Activated CD8-positive, alpha-beta T cell treated with anti-CD3 and anti-CD28 coated beads, Interleukin-2, amount 10 ng/mL, durations not matched to agents 7 days and 5 days (primary cell): ENCODE measurements around the gene ZNF761. TPM values are rescaled to one million over a fixed set of nuclear protein-coding genes. Genes with fewer than 3 reads are reported as not detected.
A peak's percentile ranks its signal among the peaks of the same experiment; 100 is the strongest.
"Not testable (repeated sequence)": the region's sequence is repeated elsewhere in the genome, so short reads cannot be mapped to it uniquely, and the experiment has no call there.

Experiments used
- ATAC-seq: fragments of 150-1000 bp; cut with Tn5 transposase; one replicate; pipeline ENCODE4 v1.10.0; 2021; ENCODE audit warnings: moderate library complexity
- CTCF ChIA-PET: fragments of 350-600 bp; sonication (Branson Sonifier 250); formaldehyde crosslinking; loops from one replicate; lab custom pipeline; 2021; ENCODE audit warnings: antibody characterized with exemption; lab: Charles Lee
- POLR2A ChIA-PET: fragments of 350-600 bp; sonication (Branson Sonifier 250); formaldehyde crosslinking; loops from one replicate; lab custom pipeline; 2021; ENCODE audit warnings: antibody characterized with exemption; lab: Charles Lee
- DNase-seq: peaks from one replicate; pipeline ENCODE4 v3.0.0-alpha.2; 2020
- H3K27ac Mint-ChIP-seq: one replicate; pipeline ENCODE4 v1.8.0; 2021; ENCODE audit warnings: mild to moderate bottlenecking, mixed read lengths
- H3K27me3 Mint-ChIP-seq: one replicate; pipeline ENCODE4 v1.8.0; 2021; ENCODE audit warnings: low read depth, mixed read lengths
- H3K36me3 Mint-ChIP-seq: one replicate; pipeline ENCODE4 v1.8.0; 2021; ENCODE audit warnings: low read depth, mixed read lengths
- H3K4me1 Mint-ChIP-seq: one replicate; pipeline ENCODE4 v1.8.0; 2021; ENCODE audit warnings: low read depth, mixed read lengths
- H3K4me3 Mint-ChIP-seq: one replicate; pipeline ENCODE4 v1.8.0; 2021; ENCODE audit warnings: mild to moderate bottlenecking, mixed read lengths
- H3K9me3 Mint-ChIP-seq: one replicate; pipeline ENCODE4 v1.8.0; 2022; ENCODE audit warnings: mixed read lengths; ENCODE audit not compliant: insufficient read depth
- total RNA-seq, 2 experiments: library from RNA; stranded (reverse); gene quantifications; one replicate each; pipeline ENCODE4 v1.2.3, GENCODE V29; 2021

ZNF761 gene
- total RNA-seq, 2 experiments from 2014 or later = 13.8 to 14.8 TPM

- Mint-ChIP-seq H3K27ac (no peak overlapping the region), H3K4me3 (no peak overlapping the region), H3K36me3 (peaks cover 76% of the 10 kb centered on the region), H3K4me1 (no peaks in the 10 kb centered on the region), H3K27me3 (no peaks in the 10 kb centered on the region), H3K9me3 (peaks cover 67% of the 10 kb centered on the region)
- ATAC-seq (no peak), DNase-seq (no peak)
- ChIA-PET CTCF (no interaction called here), POLR2A (no interaction called here)
Measured at GRCh38 chr19:53409505-53410204, 22.1 kb upstream of the ZNF761 start.

GRCh38 chr19:53420520-53421315 is 11.1 kb upstream of the ZNF761 start:
- CTCF ChIA-PET, ATAC-seq, H3K27me3 Mint-ChIP-seq, H3K36me3 Mint-ChIP-seq, H3K4me1 Mint-ChIP-seq, POLR2A ChIA-PET, DNase-seq, H3K27ac Mint-ChIP-seq, H3K4me3 Mint-ChIP-seq: not testable (repeated sequence)
- H3K9me3 Mint-ChIP-seq = peaks cover 14% of the 10 kb centered on the region

GRCh38 chr19:53422551-53422950 is 9.2 kb upstream of the ZNF761 start:
- ChIA-PET POLR2A (no interaction called here), CTCF (no interaction called here)
- Mint-ChIP-seq H3K4me3 (no peak overlapping the region), H3K27ac (no peak overlapping the region), H3K4me1 (peaks cover 2% of the 10 kb centered on the region), H3K9me3 (peaks cover 13% of the 10 kb centered on the region), H3K36me3 (peaks cover 1% of the 10 kb centered on the region), H3K27me3 (no peaks in the 10 kb centered on the region)
- ATAC-seq = no peak
- no peak for DNase-seq

GRCh38 chr19:53423074-53423473 is 8.7 kb upstream of the ZNF761 start:
- DNase-seq, CTCF ChIA-PET, POLR2A ChIA-PET, ATAC-seq, H3K27me3 Mint-ChIP-seq, H3K4me3 Mint-ChIP-seq, H3K4me1 Mint-ChIP-seq, H3K27ac Mint-ChIP-seq, H3K36me3 Mint-ChIP-seq: not testable (repeated sequence)
- peaks cover 13% of the 10 kb centered on the region for H3K9me3 Mint-ChIP-seq

- POLR2A ChIA-PET, H3K4me1 Mint-ChIP-seq, ATAC-seq, H3K27me3 Mint-ChIP-seq, H3K27ac Mint-ChIP-seq, DNase-seq, H3K4me3 Mint-ChIP-seq, H3K36me3 Mint-ChIP-seq, H3K9me3 Mint-ChIP-seq: not testable (repeated sequence)
- CTCF ChIA-PET = interaction anchor here (1.1 kb wide), 1 partner anchor 35 kb away, joined by 3 read pairs; no protein-coding TSS in a partner anchor
Measured at GRCh38 chr19:53423680-53424079, 8.1 kb upstream of the ZNF761 start.

GRCh38 chr19:53424968-53425597 is 6.7 kb upstream of the ZNF761 start:
- CTCF ChIA-PET = interaction anchor here (0.6 to 2.4 kb wide), 9 partner anchors 33 to 1648 kb away, joined by 3 to 9 read pairs (median 3); partner anchors contain the start of gene ZNF845
- H3K36me3 Mint-ChIP-seq = no peaks in the 10 kb centered on the region
- H3K27ac Mint-ChIP-seq = no peak overlapping the region
- no peak overlapping the region for H3K4me3 Mint-ChIP-seq
- POLR2A ChIA-PET = no interaction called here
- no peaks in the 10 kb centered on the region for H3K27me3 Mint-ChIP-seq
- no peaks in the 10 kb centered on the region for H3K9me3 Mint-ChIP-seq
- ATAC-seq = peak; percentile 90
- peaks cover 2% of the 10 kb centered on the region for H3K4me1 Mint-ChIP-seq
- DNase-seq = peak; percentile 76

- DNase-seq (peak; percentile 40), ATAC-seq (peak; percentile 43)
- CTCF ChIA-PET = interaction anchor here (1.2 kb wide), 1 partner anchor 237 kb away, joined by 3 read pairs; no protein-coding TSS in a partner anchor
- POLR2A ChIA-PET = interaction anchor here (0.6 to 1.4 kb wide), 3 partner anchors 37 to 1015 kb away, joined by 3 to 5 read pairs (median 5); partner anchors contain the start of gene ZNF765
- Mint-ChIP-seq H3K36me3 (peaks cover 46% of the 10 kb centered on the region), H3K4me1 (peaks cover 25% of the 10 kb centered on the region), H3K27ac (peak overlapping the region; percentile 92), H3K4me3 (peak overlapping the region; percentile 90), H3K27me3 (no peaks in the 10 kb centered on the region), H3K9me3 (peaks cover 26% of the 10 kb centered on the region)
Measured at GRCh38 chr19:53432088-53432661, 391 bp downstream of the ZNF761 start.

GRCh38 chr19:53443809-53444208 is 12.0 kb downstream of the ZNF761 start:
- CTCF ChIA-PET, DNase-seq, POLR2A ChIA-PET, H3K4me3 Mint-ChIP-seq, H3K27me3 Mint-ChIP-seq, H3K27ac Mint-ChIP-seq, H3K4me1 Mint-ChIP-seq, ATAC-seq: not testable (repeated sequence)
- H3K9me3 Mint-ChIP-seq = peaks cover 40% of the 10 kb centered on the region
- H3K36me3 Mint-ChIP-seq = peaks cover 89% of the 10 kb centered on the region

- DNase-seq, H3K4me1 Mint-ChIP-seq, H3K27ac Mint-ChIP-seq, CTCF ChIA-PET, ATAC-seq, POLR2A ChIA-PET, H3K4me3 Mint-ChIP-seq, H3K27me3 Mint-ChIP-seq: not testable (repeated sequence)
- H3K36me3 Mint-ChIP-seq = peaks cover 90% of the 10 kb centered on the region
- H3K9me3 Mint-ChIP-seq = peaks cover 37% of the 10 kb centered on the region
Measured at GRCh38 chr19:53447196-53447595, 15.4 kb downstream of the ZNF761 start.

GRCh38 chr19:53455828-53456227 is 24.0 kb downstream of the ZNF761 start:
- Mint-ChIP-seq H3K9me3 (peaks cover 59% of the 10 kb centered on the region), H3K36me3 (peaks cover 79% of the 10 kb centered on the region), H3K27me3 (no peaks in the 10 kb centered on the region), H3K4me1 (no peaks in the 10 kb centered on the region), H3K4me3 (no peak overlapping the region), H3K27ac (no peak overlapping the region)
- ChIA-PET CTCF (no interaction called here), POLR2A (no interaction called here)
- DNase-seq = no peak
- ATAC-seq = no peak

GRCh38 chr19:53460131-53460721 is 28.4 kb downstream of the ZNF761 start:
- Mint-ChIP-seq H3K36me3 (peaks cover 53% of the 10 kb centered on the region), H3K9me3 (peaks cover 72% of the 10 kb centered on the region)
- H3K27me3 Mint-ChIP-seq, DNase-seq, POLR2A ChIA-PET, H3K4me1 Mint-ChIP-seq, ATAC-seq, CTCF ChIA-PET, H3K4me3 Mint-ChIP-seq, H3K27ac Mint-ChIP-seq: not testable (repeated sequence)
